Activated B cell treated with CpG ODN at 0.5 μM for 24 hours (primary cell): Measurements from ENCODE around the gene SHC1. TPM values are rescaled to one million over a fixed set of nuclear protein-coding genes. Genes with fewer than 3 reads are reported as not detected.

Experiments used
- ATAC-seq: fragments of 200-7000 bp; cut with Tn5 transposase; one replicate; pipeline ENCODE4 v1.10.0; 2021; ENCODE audit warnings: low read depth, mild to moderate bottlenecking, moderate library complexity
- CTCF ChIA-PET: fragments of 350-600 bp; sonication (Branson Sonifier 250); formaldehyde crosslinking; loops from one replicate; lab custom pipeline; 2021; ENCODE audit warnings: antibody characterized with exemption; lab: Charles Lee
- POLR2A ChIA-PET: fragments of 350-600 bp; sonication (Branson Sonifier 250); formaldehyde crosslinking; loops from one replicate; lab custom pipeline; 2021; ENCODE audit warnings: antibody characterized with exemption; lab: Charles Lee
- DNase-seq: peaks from one replicate; pipeline ENCODE4 v3.0.0; 2022
- H3K27ac Mint-ChIP-seq: one replicate; pipeline ENCODE4 v1.8.0; 2020; ENCODE audit warnings: mixed read lengths
- H3K27me3 Mint-ChIP-seq: one replicate; pipeline ENCODE4 v1.8.0; 2021; ENCODE audit warnings: mixed read lengths
- H3K36me3 Mint-ChIP-seq: one replicate; pipeline ENCODE4 v1.8.0; 2021; ENCODE audit warnings: low read depth, mixed read lengths
- H3K4me1 Mint-ChIP-seq: one replicate; pipeline ENCODE4 v1.8.0; 2021; ENCODE audit warnings: mixed read lengths
- H3K4me3 Mint-ChIP-seq: one replicate; pipeline ENCODE4 v1.8.0; 2020; ENCODE audit warnings: mild to moderate bottlenecking, mixed read lengths
- H3K9me3 Mint-ChIP-seq: one replicate; pipeline ENCODE4 v1.8.0; 2020; ENCODE audit warnings: mixed read lengths
- CTCF ChIP-seq: fragments of 200-600 bp; IDR thresholded peaks from one replicate; pipeline ENCODE4 v1.8.0; 2022; ENCODE audit warnings: antibody characterized with exemption, mild to moderate bottlenecking
- intact Hi-C: fragments of 100-400 bp; cut with micrococcal nuclease; formaldehyde crosslinking; loops from one replicate; pipeline ENCODE4 v1.15.1; 2024
- total RNA-seq: library from RNA; stranded (reverse); gene quantifications from 2 replicates; pipeline ENCODE4 v1.2.3, GENCODE V29; 2022

The SHC1 gene
- total RNA-seq, 1 donor from 2014 or later, result 60.9 TPM

GRCh38 chr1:154969246-154969645 is 1.3 kb downstream of the SHC1 start:
- DNase-seq, result no peak
- no peak for TF ChIP-seq CTCF

DNA sequence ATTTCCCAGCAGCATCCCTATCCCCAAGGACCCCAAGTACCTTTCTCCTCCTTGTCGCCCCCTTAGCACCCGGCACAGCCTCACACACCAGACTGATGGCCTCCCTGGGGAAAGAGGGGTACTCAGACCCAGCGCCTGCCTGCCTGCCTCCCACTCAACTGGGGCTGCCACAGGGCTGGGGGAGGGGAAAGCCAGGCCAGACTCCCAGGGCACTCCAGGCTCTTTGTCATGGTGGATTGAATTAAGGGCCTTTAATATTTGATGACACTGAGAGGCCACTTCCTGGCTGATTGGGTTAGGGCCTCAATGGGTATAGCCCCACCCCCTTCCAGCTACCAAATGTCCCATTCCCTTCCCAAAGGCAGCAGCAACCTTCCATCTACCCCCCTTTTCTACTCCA is 1.8 kb downstream of the SHC1 start:
- Mint-ChIP-seq H3K4me1 (peaks cover 32% of the 10 kb centered on the region), H3K27me3 (no peaks in the 10 kb centered on the region), H3K27ac (no peak overlapping the region), H3K9me3 (no peaks in the 10 kb centered on the region), H3K36me3 (peaks cover 68% of the 10 kb centered on the region), H3K4me3 (no peak overlapping the region)
- ChIA-PET CTCF (no interaction called here), POLR2A (no interaction called here)
- DNase-seq (no peak), ATAC-seq (no peak)
- intact Hi-C loops, result no loop called here
- TF ChIP-seq CTCF, result no peak

More at GRCh38 chr1:154969246-154969645, 1.3 kb downstream of the SHC1 start:
- peaks cover 63% of the 10 kb centered on the region for H3K36me3 Mint-ChIP-seq
- ChIA-PET POLR2A (interaction anchor here (6.9 kb wide), 1 partner anchor 9 kb away, joined by 53 read pairs; the partner anchor contains the start of gene PYGO2), CTCF (no interaction called here)
- no peak overlapping the region for H3K4me3 Mint-ChIP-seq
- peak overlapping the region; percentile 62 for H3K27ac Mint-ChIP-seq
- H3K9me3 Mint-ChIP-seq, result no peaks in the 10 kb centered on the region
- no peak for ATAC-seq
- no peaks in the 10 kb centered on the region for H3K27me3 Mint-ChIP-seq
- intact Hi-C loops, result no loop called here
- peaks cover 29% of the 10 kb centered on the region for H3K4me1 Mint-ChIP-seq

DNA sequence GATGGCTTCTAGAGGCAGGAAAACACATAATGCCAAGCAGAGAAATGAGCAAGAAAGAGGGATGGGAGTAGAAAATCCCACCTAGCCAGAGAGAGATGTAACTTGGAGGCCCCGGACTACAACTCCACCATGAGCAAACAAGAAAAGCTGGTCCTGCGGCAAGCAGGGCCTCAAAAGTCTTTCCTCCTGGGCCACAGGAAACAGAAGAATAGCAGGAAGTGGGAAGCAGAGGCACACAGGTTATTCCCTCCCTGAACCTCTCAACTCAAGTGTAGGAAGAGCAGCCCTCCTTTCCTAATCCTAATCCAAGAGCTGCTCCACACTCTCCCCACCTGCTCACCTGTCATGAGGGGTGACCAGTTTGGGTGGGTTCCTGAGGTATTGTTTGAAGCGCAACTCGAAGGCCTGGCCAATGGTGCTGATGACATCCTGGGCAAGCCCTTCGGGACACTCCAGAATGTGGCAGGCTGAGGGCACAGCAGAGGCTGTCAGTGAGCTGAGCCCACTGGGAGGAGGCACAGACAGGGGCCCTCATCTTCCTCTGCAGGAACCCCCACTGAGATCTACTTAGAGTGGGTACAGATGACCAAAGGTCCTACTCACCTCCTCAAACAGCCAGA is 3.1 kb downstream of the SHC1 start:
- Mint-ChIP-seq H3K4me3 (no peak overlapping the region), H3K9me3 (no peaks in the 10 kb centered on the region), H3K36me3 (peaks cover 75% of the 10 kb centered on the region), H3K27ac (no peak overlapping the region), H3K27me3 (no peaks in the 10 kb centered on the region), H3K4me1 (peaks cover 37% of the 10 kb centered on the region)
- CTCF ChIA-PET, result interaction anchor here (1.1 kb wide), 1 partner anchor 50 kb away, joined by 3 read pairs; no protein-coding TSS in a partner anchor
- POLR2A ChIA-PET, result no interaction called here
- no peak for TF ChIP-seq CTCF
- ATAC-seq (no peak), DNase-seq (no peak)
- intact Hi-C loops, result no loop called here

DNA sequence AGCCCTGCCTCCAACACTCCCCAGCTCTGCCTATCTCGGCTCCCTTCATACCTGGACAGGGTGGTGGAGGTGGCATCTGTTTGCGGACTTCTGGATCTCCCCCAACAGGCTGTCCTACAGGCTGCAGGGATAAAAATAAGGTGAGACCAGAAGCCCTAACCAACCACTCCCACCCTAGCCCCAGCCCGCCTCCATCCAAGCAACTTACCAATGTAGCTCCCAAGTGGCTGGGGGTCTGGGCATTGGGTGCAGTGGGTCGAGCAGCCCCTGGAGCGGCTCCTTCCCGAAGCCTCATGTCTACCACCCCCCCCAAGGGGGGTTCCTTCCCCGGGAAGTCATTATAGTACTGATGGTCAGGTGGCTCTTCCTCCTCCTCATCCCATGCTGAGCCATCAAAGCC is 4.4 kb downstream of the SHC1 start:
- no peak for TF ChIP-seq CTCF
- DNase-seq, result no peak
- POLR2A ChIA-PET, result interaction anchor here (1.0 to 2.6 kb wide), 3 partner anchors 8 to 10 kb away, joined by 3 to 14 read pairs (median 6); partner anchors contain the start of genes CKS1B and PBXIP1

DNA sequence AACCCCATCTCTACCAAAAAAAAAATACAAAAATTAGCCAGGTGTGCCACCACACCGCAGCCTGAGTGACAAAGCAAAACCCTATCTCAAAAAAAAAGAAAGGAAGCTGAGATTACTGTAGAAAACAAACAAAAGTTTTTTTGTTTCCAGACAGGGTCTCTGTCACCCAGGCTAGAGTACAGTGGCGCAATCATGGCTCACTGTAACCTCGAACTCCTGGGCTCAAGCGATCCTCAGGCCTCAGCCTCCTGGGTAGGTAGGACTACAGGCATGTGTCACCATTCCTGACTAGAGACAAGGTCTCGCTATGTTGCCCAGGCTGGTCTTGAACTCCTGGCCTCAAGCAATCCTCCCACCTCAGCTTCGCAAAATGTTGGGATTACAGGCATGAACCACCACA is 6.2 kb downstream of the SHC1 start:
- Mint-ChIP-seq H3K27me3 (no peaks in the 10 kb centered on the region), H3K27ac (no peak overlapping the region), H3K36me3 (peaks cover 73% of the 10 kb centered on the region), H3K4me1 (peaks cover 35% of the 10 kb centered on the region), H3K9me3 (no peaks in the 10 kb centered on the region), H3K4me3 (no peak overlapping the region)
- POLR2A ChIA-PET, result interaction anchor here (0.7 to 2.6 kb wide), 3 partner anchors 8 to 108 kb away, joined by 3 to 14 read pairs (median 4); partner anchors contain the start of gene CKS1B
- ATAC-seq, result no peak
- CTCF ChIA-PET, result interaction anchor here (0.9 kb wide), 1 partner anchor 55 kb away, joined by 3 read pairs; no protein-coding TSS in a partner anchor
- DNase-seq, result no peak
- no peak for TF ChIP-seq CTCF
- intact Hi-C loops, result no loop called here

More for the DNA sequence above, 4.4 kb downstream of the SHC1 start:
- H3K4me3 Mint-ChIP-seq, result no peak overlapping the region
- intact Hi-C loops, result no loop called here
- no peak for ATAC-seq
- no peaks in the 10 kb centered on the region for H3K9me3 Mint-ChIP-seq
- no peaks in the 10 kb centered on the region for H3K27me3 Mint-ChIP-seq
- no peak overlapping the region for H3K27ac Mint-ChIP-seq
- H3K4me1 Mint-ChIP-seq, result peaks cover 30% of the 10 kb centered on the region
- peaks cover 72% of the 10 kb centered on the region for H3K36me3 Mint-ChIP-seq
- CTCF ChIA-PET, result interaction anchor here (1.7 kb wide), 1 partner anchor 52 kb away, joined by 6 read pairs; no protein-coding TSS in a partner anchor
